ENCODE results near the gene ZNF423.

- TF ChIP-seq CTCF (conservative IDR thresholded peaks at IDR 0.05; ENCODE audit: low read depth in 2 of 2) (no peak), POLR2AphosphoS5 (IDR thresholded peaks at IDR 0.05; ENCODE audit: low read depth) (no peak), ZNF331 (CRISPR knock-in tag; IDR thresholded peaks at IDR 0.05; ENCODE audit: low read depth) (no peak)
These were observed 350.4 kb downstream of the ZNF423 start for GRCh38 chr16:49505556-49505955.
